H1 (cell line): Measurements from ENCODE around the gene PRKCA. TPM values are rescaled to one million over a fixed set of nuclear protein-coding genes. Genes with fewer than 3 reads are reported as not detected.

Source experiments
- TAF1 ChIP-seq: IDR thresholded peaks from 2 replicates; pipeline ENCODE4 v1.6.1; 2011; ENCODE audit warnings: mild to moderate bottlenecking, low read depth, low read length
- TAF7 ChIP-seq: optimal IDR thresholded peaks from 2 replicates; pipeline ENCODE3; 2011; ENCODE audit warnings: low read depth, mild to moderate bottlenecking, inconsistent platforms, low read length, moderate library complexity, borderline replicate concordance
- polyA plus RNA-seq, 7 experiments: library from polyadenylated mRNA; depleted of rRNA in 3 of 7; stranded (reverse) in 5 of 7; unstranded in 2 of 7; fragments of >200 nt in 5 of 7; fragments of 200-250 nt in 2 of 7; gene quantifications; 1 replicate in 5 of 7; 2 replicates in 1 of 7; 4 replicates in 1 of 7; pipeline versions ENCODE4 v1.2.1 to v1.2.3, GENCODE V29; 2011 to 2013; ENCODE audit warnings: missing spikeins in 2 of 7, mixed read lengths in 2 of 7
- total RNA-seq: library from RNA; stranded (reverse); fragmentation: NEBNext Ultra II Directional; extraction: Animal tissue kit (Norgen Biotek cat#: 25700); gene quantifications from 2 replicates; pipeline ENCODE4 v1.2.1, GENCODE V29; 2021

Gene PRKCA
- total and polyA plus RNA-seq, 2 of the 8 experiments (the other 6 are each of a cell fraction or from before 2014, with no cell fraction given), result 5.8 to 17.8 TPM

DNA sequence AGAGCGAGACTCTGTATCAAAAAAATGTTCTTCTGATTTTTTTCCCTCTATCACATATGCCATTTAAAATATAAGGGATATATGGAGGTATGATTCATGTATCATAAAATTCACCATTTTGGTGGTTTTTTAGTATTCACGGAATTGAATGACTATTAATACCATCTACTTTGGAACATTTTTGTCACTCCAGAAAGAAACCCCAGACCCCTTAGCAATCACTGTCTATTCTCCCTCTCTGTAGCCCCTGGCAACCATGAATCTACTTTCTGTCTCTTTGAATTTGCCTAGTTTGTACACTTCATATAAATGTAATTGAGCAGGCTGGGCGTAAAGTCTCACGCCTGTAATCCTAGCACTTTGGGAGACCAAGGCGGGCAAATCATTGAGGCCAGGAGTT is 75.9 kb downstream of the PRKCA start (continued):
- TF ChIP-seq TAF7 (no peak), TAF1 (no peak)
